T-helper 2 cell treated with Interferon-gamma antibody and Interleukin-4, amounts not matched to agents 5 μg/mL and 100 μg/mL, for 36 hours (primary cell): ENCODE measurements around the gene KCNE1.
"Not testable (repeated sequence)": the region's sequence is repeated elsewhere in the genome, so short reads cannot be mapped to it uniquely, and the experiment has no call there.

Experiments used
- DNase-seq: peaks from one replicate; pipeline ENCODE4 v3.0.0; 2021; ENCODE audit warnings: low spot score
- H3K27ac Mint-ChIP-seq: one replicate; pipeline ENCODE4 v1.8.0; 2021; ENCODE audit warnings: mild to moderate bottlenecking, mixed read lengths
- H3K27me3 Mint-ChIP-seq: one replicate; pipeline ENCODE4 v1.8.0; 2021; ENCODE audit warnings: low read depth, mixed read lengths
- H3K36me3 Mint-ChIP-seq: one replicate; pipeline ENCODE4 v1.8.0; 2021; ENCODE audit warnings: low read depth, mixed read lengths
- H3K4me1 Mint-ChIP-seq: one replicate; pipeline ENCODE4 v1.8.0; 2021; ENCODE audit warnings: low read depth, mixed read lengths
- H3K4me3 Mint-ChIP-seq: one replicate; pipeline ENCODE4 v1.8.0; 2022; ENCODE audit warnings: mild to moderate bottlenecking, moderate library complexity, mixed read lengths
- H3K9me3 Mint-ChIP-seq: one replicate; pipeline ENCODE4 v1.8.0; 2021; ENCODE audit warnings: mixed read lengths

KCNE1 gene

DNA sequence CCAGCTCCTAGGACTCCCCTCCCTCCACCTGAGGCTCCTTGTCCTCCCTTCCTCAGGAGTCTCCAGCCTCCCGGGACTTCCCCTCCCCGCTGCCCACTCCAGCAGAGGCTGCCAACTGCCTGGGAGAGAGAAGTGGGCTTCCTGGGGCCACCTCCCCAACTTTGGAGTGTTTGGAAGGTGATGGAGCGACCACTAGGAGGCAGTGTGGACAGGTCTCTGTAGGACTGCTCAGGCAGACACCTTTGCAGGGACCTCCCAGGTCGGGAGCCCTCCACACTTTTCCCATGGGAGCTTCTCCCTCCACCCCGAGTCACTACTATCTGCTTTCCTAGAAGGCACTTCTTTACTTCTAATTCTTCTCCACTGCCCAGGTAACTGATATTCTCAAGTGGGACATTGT, 107.3 kb downstream of the KCNE1 start:
- not testable (repeated sequence) for H3K27ac Mint-ChIP-seq, DNase-seq, H3K4me3 Mint-ChIP-seq, H3K9me3 Mint-ChIP-seq, H3K4me1 Mint-ChIP-seq, H3K36me3 Mint-ChIP-seq, H3K27me3 Mint-ChIP-seq

DNA sequence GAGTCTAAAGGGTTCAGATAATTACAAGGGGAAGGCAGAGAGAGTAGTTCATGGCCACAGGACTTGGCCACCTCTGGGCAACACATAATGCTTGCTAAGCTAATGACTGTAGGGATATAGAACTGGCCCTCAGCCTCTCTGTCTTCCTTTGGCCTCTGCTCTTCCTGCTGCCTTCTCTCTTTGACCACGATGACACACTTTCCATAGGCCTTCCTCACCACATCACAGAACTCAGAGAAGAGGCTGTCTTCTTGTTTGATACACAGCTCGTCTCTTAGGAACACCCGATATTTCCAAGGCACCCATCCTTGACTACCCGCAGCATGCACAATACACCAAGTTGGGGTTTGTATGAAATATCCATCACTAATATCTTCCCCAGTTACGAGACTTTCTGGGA, 111.5 kb downstream of the KCNE1 start:
- not testable (repeated sequence) for H3K4me1 Mint-ChIP-seq, H3K9me3 Mint-ChIP-seq, DNase-seq, H3K27me3 Mint-ChIP-seq, H3K36me3 Mint-ChIP-seq, H3K4me3 Mint-ChIP-seq, H3K27ac Mint-ChIP-seq
